ENCODE data around the gene PDCD1.
"Not testable (repeated sequence)": the region's sequence is repeated elsewhere in the genome, so short reads cannot be mapped to it uniquely, and the experiment has no call there.

PDCD1 gene

GRCh38 chr2:241800198-241800903 is 58.3 kb downstream of the PDCD1 start:
- DNase-seq (ENCODE audit: low spot score) = not testable (repeated sequence)

Measured in activated CD4-positive, alpha-beta T cell treated with anti-CD3 and anti-CD28 coated beads, Interleukin-2, Interleukin-4, amounts not matched to agents 100 ng/mL and 50 ng/mL, durations not matched to agents 16 hours and 8 hours (primary cell).